Karpas-422 (cell line): ENCODE measurements around the gene OR6A2. TPM values are rescaled to one million over a fixed set of nuclear protein-coding genes. Genes with fewer than 3 reads are reported as not detected.

ENCODE experiments used
- DNase-seq: peaks from one replicate; pipeline ENCODE4 v3.0.0-alpha.2; 2015
- H2AFZ ChIP-seq: fragments of 200-600 bp; sonication (generic); 2 replicates; pipeline ENCODE4 v1.6.1; 2014; ENCODE audit warnings: antibody characterized with exemption, low read length, mixed read lengths
- H3K27ac ChIP-seq: fragments of 200-600 bp; sonication (generic); 2 replicates; pipeline ENCODE4 v1.5.1; 2014; ENCODE audit warnings: mild to moderate bottlenecking, low read length, moderate library complexity
- H3K27me3 ChIP-seq: fragments of 200-600 bp; sonication (generic); 2 replicates; pipeline ENCODE4 v1.6.1; 2014; ENCODE audit warnings: low read length, mixed read lengths
- H3K36me3 ChIP-seq: fragments of 200-600 bp; sonication (generic); 2 replicates; pipeline ENCODE4 v1.6.1; 2014; ENCODE audit warnings: low read length, mixed read lengths; ENCODE audit not compliant: insufficient read depth
- H3K4me1 ChIP-seq: fragments of 200-600 bp; sonication (generic); 2 replicates; pipeline ENCODE4 v1.6.1; 2014; ENCODE audit warnings: mild to moderate bottlenecking, low read length, mixed read lengths
- H3K4me2 ChIP-seq: fragments of 200-600 bp; sonication (generic); 2 replicates; pipeline ENCODE4 v1.6.1; 2014; ENCODE audit warnings: low read length, low read depth, mild to moderate bottlenecking; ENCODE audit not compliant: poor library complexity, severe bottlenecking
- H3K4me3 ChIP-seq: fragments of 200-600 bp; sonication (generic); 2 replicates; pipeline ENCODE4 v1.5.1; 2014; ENCODE audit warnings: mild to moderate bottlenecking, antibody characterized with exemption, low read length, mixed read lengths
- H3K79me2 ChIP-seq: fragments of 200-600 bp; sonication (generic); 2 replicates; pipeline ENCODE4 v1.6.1; 2014; ENCODE audit warnings: mild to moderate bottlenecking, low read length, mixed read lengths
- H3K9ac ChIP-seq: fragments of 200-600 bp; sonication (generic); 2 replicates; pipeline ENCODE4 v1.6.0; 2014; ENCODE audit warnings: low read length
- H3K9me2 ChIP-seq: fragments of 200-600 bp; sonication (generic), shearing (Covaris generic); replicated peaks from 2 replicates; pipeline ENCODE4 v1.6.0; 2014; ENCODE audit warnings: mild to moderate bottlenecking, low read length, moderate library complexity; ENCODE audit not compliant: insufficient read depth
- H3K9me3 ChIP-seq: fragments of 300-700, 200-600 bp; sonication (generic); 2 replicates; pipeline ENCODE4 v1.6.1; 2014; ENCODE audit warnings: low read length, mixed read lengths
- H4K20me1 ChIP-seq: fragments of 200-600 bp; sonication (generic); 2 replicates; pipeline ENCODE4 v1.6.1; 2014; ENCODE audit warnings: mild to moderate bottlenecking, antibody characterized with exemption, low read length, low read depth; ENCODE audit not compliant: insufficient read depth
- total RNA-seq: library from RNA; depleted of rRNA; stranded (reverse); fragments of >200 nt; shearing (Covaris generic); gene quantifications from 2 replicates; pipeline ENCODE4 v1.2.3, GENCODE V29; 2014; ENCODE audit warnings: low replicate concordance; rRNA removed

OR6A2 gene
- total RNA-seq, 1 experiment from 2014 or later = 2.9 TPM

- Histone ChIP-seq H3K9me2 (no peaks in the 10 kb centered on the region), H4K20me1 (no peaks in the 10 kb centered on the region), H3K9ac (no peak overlapping the region), H3K9me3 (no peaks in the 10 kb centered on the region), H3K4me2 (no peak overlapping the region), H3K36me3 (no peaks in the 10 kb centered on the region), H3K79me2 (no peaks in the 10 kb centered on the region), H3K4me1 (peaks cover 17% of the 10 kb centered on the region), H3K27me3 (peaks cover 2% of the 10 kb centered on the region; the same call in 1 of the 2 replicates), H2AFZ (no peak overlapping the region), H3K27ac (no peak overlapping the region), H3K4me3 (no peak overlapping the region)
- DNase-seq = no peak
Measured at GRCh38 chr11:6747097-6747668, 52.3 kb downstream of the OR6A2 start.

- H3K9ac ChIP-seq = no peak overlapping the region
- H2AFZ ChIP-seq = no peak overlapping the region
Measured at GRCh38 chr11:6746626-6747025, 52.9 kb downstream of the OR6A2 start.

GRCh38 chr11:6746086-6746618 is 53.3 kb downstream of the OR6A2 start:
- Histone ChIP-seq H3K4me2 (no peak overlapping the region), H3K9ac (no peak overlapping the region), H3K79me2 (no peaks in the 10 kb centered on the region), H3K4me3 (no peak overlapping the region), H3K27me3 (peaks cover 2% of the 10 kb centered on the region; the same call in 1 of the 2 replicates), H3K9me3 (no peaks in the 10 kb centered on the region), H3K9me2 (no peaks in the 10 kb centered on the region), H4K20me1 (no peaks in the 10 kb centered on the region), H3K36me3 (no peaks in the 10 kb centered on the region), H3K27ac (no peak overlapping the region), H3K4me1 (peaks cover 17% of the 10 kb centered on the region), H2AFZ (no peak overlapping the region)
- no peak for DNase-seq

More at GRCh38 chr11:6746626-6747025, 52.9 kb downstream of the OR6A2 start:
- no peak overlapping the region for H3K4me3 ChIP-seq
- H3K79me2 ChIP-seq = no peaks in the 10 kb centered on the region
- H3K27me3 ChIP-seq = peaks cover 2% of the 10 kb centered on the region; the same call in 1 of the 2 replicates
- no peak overlapping the region for H3K27ac ChIP-seq
- H4K20me1 ChIP-seq = no peaks in the 10 kb centered on the region
- H3K4me1 ChIP-seq = peaks cover 17% of the 10 kb centered on the region
- H3K9me2 ChIP-seq = no peaks in the 10 kb centered on the region
- no peaks in the 10 kb centered on the region for H3K36me3 ChIP-seq
- DNase-seq = no peak
- H3K4me2 ChIP-seq = no peak overlapping the region
- H3K9me3 ChIP-seq = no peaks in the 10 kb centered on the region

- no peak for DNase-seq
- no peak overlapping the region for H3K27ac ChIP-seq
- H3K27me3 ChIP-seq = peaks cover 2% of the 10 kb centered on the region; the same call in 1 of the 2 replicates
- no peak overlapping the region for H3K4me2 ChIP-seq
- H2AFZ ChIP-seq = no peak overlapping the region
- H3K36me3 ChIP-seq = no peaks in the 10 kb centered on the region
- H3K4me1 ChIP-seq = peaks cover 17% of the 10 kb centered on the region
- no peaks in the 10 kb centered on the region for H4K20me1 ChIP-seq
- H3K9me3 ChIP-seq = no peaks in the 10 kb centered on the region
- no peak overlapping the region for H3K4me3 ChIP-seq
- H3K9ac ChIP-seq = no peak overlapping the region
- no peaks in the 10 kb centered on the region for H3K79me2 ChIP-seq
- H3K9me2 ChIP-seq = no peaks in the 10 kb centered on the region
Measured at GRCh38 chr11:6745465-6746015, 53.9 kb downstream of the OR6A2 start.

GRCh38 chr11:6745018-6745417 is 54.5 kb downstream of the OR6A2 start:
- H3K9me3 ChIP-seq = no peaks in the 10 kb centered on the region
- no peaks in the 10 kb centered on the region for H3K36me3 ChIP-seq
- no peak for DNase-seq
- no peak overlapping the region for H3K9ac ChIP-seq
- peaks cover 17% of the 10 kb centered on the region for H3K4me1 ChIP-seq
- no peak overlapping the region for H3K4me3 ChIP-seq
- no peak overlapping the region for H3K4me2 ChIP-seq
- H3K27me3 ChIP-seq = peaks cover 2% of the 10 kb centered on the region; the same call in 1 of the 2 replicates
- no peak overlapping the region for H3K27ac ChIP-seq
- no peaks in the 10 kb centered on the region for H4K20me1 ChIP-seq
- H3K9me2 ChIP-seq = no peaks in the 10 kb centered on the region
- H3K79me2 ChIP-seq = no peaks in the 10 kb centered on the region
- no peak overlapping the region for H2AFZ ChIP-seq

- Histone ChIP-seq H2AFZ (no peak overlapping the region), H3K4me2 (no peak overlapping the region), H3K4me1 (peaks cover 17% of the 10 kb centered on the region), H3K9ac (no peak overlapping the region), H3K4me3 (no peak overlapping the region), H3K9me2 (no peaks in the 10 kb centered on the region), H4K20me1 (no peaks in the 10 kb centered on the region), H3K79me2 (no peaks in the 10 kb centered on the region), H3K9me3 (no peaks in the 10 kb centered on the region), H3K27ac (no peak overlapping the region), H3K27me3 (peaks cover 2% of the 10 kb centered on the region; the same call in 1 of the 2 replicates), H3K36me3 (no peaks in the 10 kb centered on the region)
- DNase-seq = no peak
Measured at GRCh38 chr11:6742260-6742659, 57.2 kb downstream of the OR6A2 start.

Other genes starting within 250 kb of the OR6A2 start
- 10.8 and 22.9 TPM in 2 replicates for gene RRP8, start 196.1 kb downstream of the OR6A2 start, total RNA-seq
- gene ILK, start 195.9 kb downstream of the OR6A2 start, total RNA-seq = 48.6 and 65.6 TPM in 2 replicates
- 158 and 192 TPM in 2 replicates for gene TAF10, start 187.5 kb downstream of the OR6A2 start, total RNA-seq
- gene TPP1, start 180.3 kb downstream of the OR6A2 start, total RNA-seq = 41.5 and 45.5 TPM in 2 replicates
- 0.04 and 0.11 TPM in 2 replicates for gene DCHS1, start 143.9 kb downstream of the OR6A2 start, total RNA-seq
- 55.4 and 67.3 TPM in 2 replicates for gene MRPL17, start 116.3 kb downstream of the OR6A2 start, total RNA-seq
- gene OR2AG2, start 27.7 kb downstream of the OR6A2 start, total RNA-seq = 0.22 and 0.48 TPM in 2 replicates
- gene OR2AG1, start 16.7 kb downstream of the OR6A2 start, total RNA-seq = not detected in 2 replicates
- gene OR10A5, start 46.0 kb upstream of the OR6A2 start, total RNA-seq = not detected in 2 replicates
- not detected in 2 replicates for gene OR10A2, start 63.4 kb upstream of the OR6A2 start, total RNA-seq
- not detected in 2 replicates for gene OR10A4, start 76.9 kb upstream of the OR6A2 start, total RNA-seq
- gene OR2D2, start 92.8 kb upstream of the OR6A2 start, total RNA-seq = 0.36 and 0.71 TPM in 2 replicates
- not detected in 2 replicates for gene OR2D3, start 121.3 kb upstream of the OR6A2 start, total RNA-seq
- gene ZNF215, start 126.7 kb upstream of the OR6A2 start, total RNA-seq = 12.3 and 26.9 TPM in 2 replicates
- not detected in 2 replicates for gene ZNF214, start 220.7 kb upstream of the OR6A2 start, total RNA-seq
- gene NLRP14, start 220.8 kb upstream of the OR6A2 start, total RNA-seq = 0.19 and 0.51 TPM in 2 replicates